Body of pancreas (tissue), 4 donors: ENCODE measurements around the gene ZNF804B.

Experiments used
- POLR2A ChIP-seq, 3 donors: fragments of 450-650 bp; IDR thresholded peaks; one replicate each; pipeline ENCODE4 v1.6.1; 2016; ENCODE audit warnings: antibody characterized with exemption in 3 of 3, mild to moderate bottlenecking in 2 of 3
- TF ChIP-seq, protein P1 (sequence below), 7 experiments: fragments of 450-650 bp in 4 of 7; fragments of 200-600 bp in 3 of 7; sonication (generic) in 3 of 7; IDR thresholded peaks; one replicate each; pipeline ENCODE4 v1.5.1; 2016 to 2019; ENCODE audit warnings: antibody characterized with exemption in 7 of 7

DNA sequence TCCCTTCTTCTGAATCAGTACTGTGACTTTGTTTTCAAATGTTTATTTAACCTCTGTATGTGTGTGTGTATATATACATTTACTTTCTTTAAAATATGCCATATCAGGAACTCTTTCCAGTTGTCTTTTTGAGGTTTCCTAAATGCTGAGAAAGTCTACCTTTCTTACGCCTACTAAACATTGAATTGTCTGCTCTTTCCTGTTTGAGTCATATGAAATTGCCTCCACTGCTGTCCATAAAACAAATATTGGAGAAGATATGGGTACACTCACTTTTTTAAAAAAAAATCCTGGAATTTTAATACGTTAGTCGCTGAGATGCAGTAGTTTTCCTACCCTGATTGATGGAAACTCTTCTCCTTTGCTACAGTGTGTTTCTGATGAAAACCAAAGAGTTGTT is 334.8 kb downstream of the ZNF804B start:
- no peak for TF ChIP-seq POLR2A (IDR thresholded peaks at IDR 0.05)
- TF ChIP-seq, protein P1, sequence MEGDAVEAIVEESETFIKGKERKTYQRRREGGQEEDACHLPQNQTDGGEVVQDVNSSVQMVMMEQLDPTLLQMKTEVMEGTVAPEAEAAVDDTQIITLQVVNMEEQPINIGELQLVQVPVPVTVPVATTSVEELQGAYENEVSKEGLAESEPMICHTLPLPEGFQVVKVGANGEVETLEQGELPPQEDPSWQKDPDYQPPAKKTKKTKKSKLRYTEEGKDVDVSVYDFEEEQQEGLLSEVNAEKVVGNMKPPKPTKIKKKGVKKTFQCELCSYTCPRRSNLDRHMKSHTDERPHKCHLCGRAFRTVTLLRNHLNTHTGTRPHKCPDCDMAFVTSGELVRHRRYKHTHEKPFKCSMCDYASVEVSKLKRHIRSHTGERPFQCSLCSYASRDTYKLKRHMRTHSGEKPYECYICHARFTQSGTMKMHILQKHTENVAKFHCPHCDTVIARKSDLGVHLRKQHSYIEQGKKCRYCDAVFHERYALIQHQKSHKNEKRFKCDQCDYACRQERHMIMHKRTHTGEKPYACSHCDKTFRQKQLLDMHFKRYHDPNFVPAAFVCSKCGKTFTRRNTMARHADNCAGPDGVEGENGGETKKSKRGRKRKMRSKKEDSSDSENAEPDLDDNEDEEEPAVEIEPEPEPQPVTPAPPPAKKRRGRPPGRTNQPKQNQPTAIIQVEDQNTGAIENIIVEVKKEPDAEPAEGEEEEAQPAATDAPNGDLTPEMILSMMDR (IDR thresholded peaks at IDR 0.05) = no peak
